ENCODE data around the gene NKX2-1. TPM values are rescaled to one million over a fixed set of nuclear protein-coding genes. Genes with fewer than 3 reads are reported as not detected.

The NKX2-1 gene
- total RNA-seq, 1 experiment from 2014 or later: not detected

GRCh38 chr14:36555998-36556743 is 36.1 kb upstream of the NKX2-1 start:
- no peak overlapping the region for H4K8ac ChIP-seq (replicated peaks; ENCODE audit: insufficient read length, low read depth, low read length)
- H3K27me3 ChIP-seq (ENCODE audit: insufficient read depth, low read length): no peaks in the 10 kb centered on the region
- H3K18ac ChIP-seq (ENCODE audit: insufficient read length, low read depth, low read length): no peak overlapping the region
- no peaks in the 10 kb centered on the region for H3K23me2 ChIP-seq (ENCODE audit: insufficient read length, low read depth, low read length, poor library complexity, severe bottlenecking)
- H3K27me3 Mint-ChIP-seq (ENCODE audit: low read depth): peaks cover 26% of the 10 kb centered on the region
- H4K20me1 ChIP-seq (ENCODE audit: control insufficient read depth, insufficient read depth, insufficient read length): no peaks in the 10 kb centered on the region
- H3K56ac ChIP-seq (ENCODE audit: insufficient read length, low read depth, low read length): no peak overlapping the region
- no peak overlapping the region for H3K27ac ChIP-seq (ENCODE audit: insufficient read length, low read depth, low read length)
- no peak overlapping the region for H4K5ac ChIP-seq (ENCODE audit: insufficient read length, low read depth, low read length)
- no peak overlapping the region for H3K27ac Mint-ChIP-seq
- H3K4me1 Mint-ChIP-seq: peaks cover 0 to 11% of the 10 kb centered on the region in 2 experiments; a peak in 2 of 4 replicates
- no peak for DNase-seq
- H3T11ph ChIP-seq (ENCODE audit: low read length): no peak overlapping the region
- no peaks in the 10 kb centered on the region for H3K36me3 Mint-ChIP-seq (ENCODE audit: insufficient read depth in 1 of 3, low read depth in 3 of 3)
- no peak overlapping the region for H2BK120ac ChIP-seq (ENCODE audit: low read depth, low read length, poor library complexity, severe bottlenecking)
- no peak for TF ChIP-seq CTCF (conservative IDR thresholded peaks at IDR 0.05)
- no peak overlapping the region for H2BK5ac ChIP-seq (ENCODE audit: insufficient read length, low read length)
- peaks cover 5% of the 10 kb centered on the region; the same call in 1 of the 2 replicates for H3K4me1 ChIP-seq (ENCODE audit: insufficient read depth, low read length)
- no peaks in the 10 kb centered on the region for H3K79me2 ChIP-seq (ENCODE audit: insufficient read depth, low read length)
- H2BK12ac ChIP-seq (ENCODE audit: insufficient read length, low read depth, low read length): no peak overlapping the region
- WGBS (ENCODE audit: extremely low coverage, insufficient read length, low lambda C conversion rate): no CpG with 5 or more reads among the region's 6 CpGs
- H4K91ac ChIP-seq (ENCODE audit: insufficient read length, low read depth, low read length): no peak overlapping the region
- no peak overlapping the region for H2BK20ac ChIP-seq (ENCODE audit: low read depth, low read length, poor library complexity, severe bottlenecking)
- H3K9me3 Mint-ChIP-seq: no peaks in the 10 kb centered on the region
- peak overlapping the region in 1 of 2 experiments; percentile 3; a peak in 1 of 5 replicates for H3K4me3 Mint-ChIP-seq
- no peaks in the 10 kb centered on the region for H3K79me1 ChIP-seq (ENCODE audit: insufficient read depth, low read depth, low read length, poor library complexity, severe bottlenecking)
- no peak overlapping the region for H2BK15ac ChIP-seq (ENCODE audit: low read depth, low read length)
- no peak overlapping the region for H3K9ac ChIP-seq (ENCODE audit: extremely low read depth, insufficient read length, low read length)
- no peak overlapping the region for H2AFZ ChIP-seq (ENCODE audit: low read length)
- H2AK5ac ChIP-seq (ENCODE audit: insufficient read length, low read length): no peak overlapping the region
- no peak overlapping the region for H3K23ac ChIP-seq (ENCODE audit: insufficient read length, low read depth, low read length)
- H3K4me2 ChIP-seq (ENCODE audit: insufficient read depth, insufficient read length, low read length): no peak overlapping the region
- H3K4ac ChIP-seq (ENCODE audit: low read depth, low read length): no peak overlapping the region
- H3K9me3 ChIP-seq (ENCODE audit: control insufficient read depth, low read depth, low read length): no peaks in the 10 kb centered on the region
- H3K14ac ChIP-seq (ENCODE audit: insufficient read depth, low read length): no peak overlapping the region
